ENCODE measurements around the gene C1orf146.
A peak's percentile ranks its signal among the peaks of the same experiment; 100 is the strongest.
"Not testable (repeated sequence)": the region's sequence is repeated elsewhere in the genome, so short reads cannot be mapped to it uniquely, and the experiment has no call there.

C1orf146 gene

DNA sequence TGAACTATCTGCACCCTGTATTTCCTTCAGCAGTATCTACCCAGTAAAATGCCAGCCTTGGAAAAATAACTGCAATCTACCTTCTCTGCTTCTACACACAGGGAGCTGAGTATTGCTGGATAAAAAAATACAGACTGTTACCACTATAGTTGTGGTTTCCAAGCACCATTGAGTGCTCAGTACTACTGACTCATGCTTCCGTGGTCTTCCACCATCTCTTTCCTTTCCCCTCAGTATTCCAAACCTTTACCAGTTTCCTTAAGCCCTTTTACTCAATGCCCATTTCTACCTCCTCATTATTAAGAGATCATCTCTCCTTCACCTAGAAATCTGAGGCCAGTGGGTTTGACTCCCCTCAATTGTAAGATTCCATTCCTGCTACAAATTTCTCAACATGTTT, 57.2 kb downstream of the C1orf146 start:
- no peak for DNase-seq

DNA sequence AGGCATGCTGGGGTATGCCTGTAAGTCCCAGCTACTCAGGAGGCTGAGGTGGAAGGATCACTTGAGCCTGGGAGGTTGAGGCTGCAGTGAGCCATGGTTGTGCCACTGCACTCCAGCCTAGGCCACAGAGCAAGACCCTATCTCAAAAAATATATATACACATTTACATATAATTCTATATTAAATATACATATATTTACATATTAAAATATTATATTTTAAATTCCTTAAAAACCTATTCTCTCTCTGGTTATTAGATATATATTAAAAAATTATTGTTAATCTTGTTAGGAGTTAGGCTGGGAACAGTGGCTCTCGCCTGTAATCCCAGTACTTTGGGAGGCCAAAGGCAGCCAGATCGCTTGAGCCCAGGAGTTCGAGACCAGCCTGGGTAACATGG, 58.4 kb downstream of the C1orf146 start:
- no peak for DNase-seq

DNA sequence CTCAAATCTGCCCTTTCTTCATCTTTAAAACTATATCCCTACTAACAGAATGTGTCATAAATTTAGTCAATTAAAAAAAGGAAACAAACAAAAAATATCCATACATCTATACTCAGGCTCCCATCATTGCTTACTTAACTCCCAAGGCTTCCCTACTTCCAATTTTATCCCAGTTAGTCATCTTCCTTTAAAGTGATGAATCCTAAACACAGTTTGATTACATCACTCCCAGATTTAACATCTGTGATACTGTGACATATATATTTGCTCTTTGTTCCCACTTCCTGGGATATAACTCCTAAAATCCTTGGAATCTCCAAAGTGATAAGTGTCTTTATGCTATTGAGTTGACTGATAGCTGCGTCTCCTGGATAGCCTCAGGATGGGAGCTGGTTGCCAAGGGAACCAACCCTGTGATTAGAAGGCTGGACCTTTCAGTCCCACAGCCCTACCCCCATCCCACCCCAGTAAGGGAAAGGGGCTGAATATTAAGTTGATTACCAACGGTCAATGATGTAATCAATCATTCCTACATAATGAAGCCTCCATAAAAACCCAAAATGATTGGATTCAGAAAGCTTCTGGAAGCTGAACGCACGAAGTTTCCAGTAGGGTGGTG, 59.5 kb downstream of the C1orf146 start:
- no peak for DNase-seq

DNA sequence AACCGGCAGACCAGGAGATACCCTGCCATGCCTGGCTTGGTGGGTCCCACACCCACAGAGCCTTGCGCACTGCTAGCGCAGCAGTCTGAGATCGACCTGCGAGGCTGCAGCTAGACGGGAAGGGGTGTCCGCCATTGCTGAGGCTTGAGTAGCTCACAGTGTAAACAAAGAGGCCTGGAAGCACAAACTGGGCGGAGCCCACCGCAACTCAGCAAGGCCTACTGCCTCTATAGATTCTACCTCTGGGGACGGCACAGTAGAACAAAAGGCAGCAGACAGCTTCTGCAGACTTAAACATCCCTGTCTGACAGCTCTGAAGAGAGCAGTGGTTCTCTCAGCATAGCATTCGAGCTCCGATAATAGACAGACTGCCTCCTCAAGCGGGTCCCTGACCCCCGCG, 62.1 kb downstream of the C1orf146 start:
- not testable (repeated sequence) for DNase-seq

DNA sequence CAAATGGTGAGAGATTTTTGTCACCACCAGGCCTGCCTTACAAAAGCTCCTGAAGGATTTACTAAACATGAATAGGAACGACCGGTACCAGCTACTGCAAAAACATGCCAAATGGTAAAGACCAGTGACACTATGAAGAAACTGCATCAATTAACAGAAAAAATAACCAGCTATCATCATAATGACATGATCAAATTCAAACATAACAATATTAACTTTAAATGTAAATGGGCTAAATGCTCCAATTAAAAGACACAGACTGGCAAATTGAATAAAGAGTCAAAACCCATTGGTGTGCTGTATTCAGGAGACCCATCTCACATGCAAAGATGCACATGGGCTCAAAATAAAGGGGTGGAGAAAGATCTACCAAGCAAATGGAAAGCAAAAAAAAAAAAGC, 63.7 kb downstream of the C1orf146 start:
- DNase-seq: not testable (repeated sequence)

DNA sequence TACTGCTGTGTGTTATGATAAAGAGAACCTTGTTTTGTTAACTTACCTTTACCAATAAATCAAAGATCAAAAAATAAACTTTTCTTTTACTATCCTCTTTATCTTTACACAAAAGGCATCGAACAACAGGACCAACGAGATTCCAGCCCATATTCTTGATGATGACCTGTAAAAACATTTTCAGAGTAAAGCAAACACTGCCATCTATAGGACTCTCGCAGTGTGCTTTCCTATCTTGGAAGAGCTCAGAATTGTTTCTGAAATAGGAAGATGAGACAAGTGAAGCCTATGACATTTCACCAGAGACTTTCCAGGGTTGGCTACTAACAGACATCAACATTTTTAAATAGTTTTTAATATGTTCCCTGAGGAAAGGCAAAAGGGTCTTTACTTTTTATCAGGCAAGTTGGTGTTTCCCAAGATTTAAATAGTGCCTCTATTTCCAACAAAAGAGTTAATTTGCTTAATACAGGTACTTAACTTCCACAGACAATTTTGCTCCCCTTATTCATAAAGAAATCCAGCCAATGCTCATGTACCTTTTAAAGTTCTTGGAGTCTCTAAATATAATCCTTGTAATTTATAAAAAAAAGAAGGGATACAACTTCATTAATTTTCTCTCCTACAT, 73.8 kb downstream of the C1orf146 start:
- DNase-seq: peak in 5 of 51 donors; percentile 0 to 49 (median 2)
